GM15510 (cell line): ENCODE measurements around the gene RPUSD3.

Source experiments
- POLR2A ChIP-seq: IDR thresholded peaks from 3 replicates; pipeline ENCODE4 v1.6.1; 2011; ENCODE audit warnings: borderline replicate concordance; ENCODE audit not compliant: insufficient read length; ENCODE audit errors: extremely low read depth

The RPUSD3 gene, protein sequence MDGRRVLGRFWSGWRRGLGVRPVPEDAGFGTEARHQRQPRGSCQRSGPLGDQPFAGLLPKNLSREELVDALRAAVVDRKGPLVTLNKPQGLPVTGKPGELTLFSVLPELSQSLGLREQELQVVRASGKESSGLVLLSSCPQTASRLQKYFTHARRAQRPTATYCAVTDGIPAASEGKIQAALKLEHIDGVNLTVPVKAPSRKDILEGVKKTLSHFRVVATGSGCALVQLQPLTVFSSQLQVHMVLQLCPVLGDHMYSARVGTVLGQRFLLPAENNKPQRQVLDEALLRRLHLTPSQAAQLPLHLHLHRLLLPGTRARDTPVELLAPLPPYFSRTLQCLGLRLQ

DNA sequence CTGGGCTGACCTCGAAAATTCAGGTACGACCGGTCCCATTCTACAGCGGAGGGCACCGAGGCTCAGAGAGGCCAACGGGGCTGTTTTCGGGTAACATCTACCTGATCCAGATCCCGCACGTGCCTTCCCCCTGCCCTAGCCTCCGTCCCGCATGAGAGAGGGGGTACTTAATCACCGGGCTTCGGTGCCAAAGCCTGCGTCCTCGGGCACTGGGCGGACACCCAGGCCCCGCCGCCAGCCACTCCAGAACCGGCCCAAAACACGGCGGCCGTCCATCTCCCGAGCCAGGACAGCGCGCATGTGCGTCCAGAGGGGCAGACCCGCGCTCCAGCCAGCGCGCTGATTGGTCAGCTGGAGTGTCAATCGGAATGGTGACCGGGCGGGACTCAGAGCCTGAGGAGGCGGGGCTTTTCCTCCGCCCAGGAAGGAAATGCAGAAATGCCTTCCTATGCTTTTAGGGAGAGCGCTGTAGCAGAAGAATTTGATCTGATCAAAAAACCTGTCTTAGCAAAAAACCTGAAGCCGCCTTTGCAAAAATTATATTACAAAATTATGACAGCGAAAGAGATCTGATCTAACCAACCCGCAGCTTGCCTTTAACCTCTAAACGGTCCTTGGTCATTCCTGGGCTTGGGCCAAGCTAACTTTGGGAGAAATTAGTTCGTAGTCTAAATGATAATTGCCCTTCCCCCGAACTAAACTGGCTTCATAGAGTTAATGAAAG is at the start of gene RPUSD3:
Gene RPUSD3 (minus strand): TSS at position 294 of the 724 bp plus-strand sequence. CDS start 18 bp downstream, at position 276.
- TF ChIP-seq POLR2A: peak; percentile 84

DNA sequence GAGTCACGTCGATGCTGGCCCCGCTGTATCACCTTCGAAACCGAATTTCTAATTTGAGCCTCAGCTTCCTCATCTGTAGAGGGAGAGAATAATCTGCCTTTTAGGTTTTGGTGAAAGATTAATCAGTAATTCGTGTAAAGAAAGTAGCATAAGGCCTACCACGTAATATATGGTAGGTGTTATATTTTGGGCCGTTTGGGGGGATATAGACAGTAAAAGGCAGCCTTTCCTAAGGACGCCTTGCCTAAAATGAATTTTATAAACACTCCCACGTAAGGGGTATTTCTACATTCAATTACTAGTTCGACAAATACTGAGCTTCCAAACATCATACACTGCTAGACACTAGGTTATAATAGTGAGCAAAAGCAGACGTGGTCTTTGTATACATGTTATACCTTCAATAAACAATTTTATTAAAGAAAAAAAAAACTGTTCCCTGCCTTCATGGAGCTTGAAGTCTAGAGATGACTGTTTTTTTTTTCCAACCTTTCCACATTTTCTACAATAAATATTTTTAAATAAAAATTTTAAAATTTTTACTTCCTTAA is 47.3 kb upstream of the RPUSD3 start:
- TF ChIP-seq POLR2A: no peak

DNA sequence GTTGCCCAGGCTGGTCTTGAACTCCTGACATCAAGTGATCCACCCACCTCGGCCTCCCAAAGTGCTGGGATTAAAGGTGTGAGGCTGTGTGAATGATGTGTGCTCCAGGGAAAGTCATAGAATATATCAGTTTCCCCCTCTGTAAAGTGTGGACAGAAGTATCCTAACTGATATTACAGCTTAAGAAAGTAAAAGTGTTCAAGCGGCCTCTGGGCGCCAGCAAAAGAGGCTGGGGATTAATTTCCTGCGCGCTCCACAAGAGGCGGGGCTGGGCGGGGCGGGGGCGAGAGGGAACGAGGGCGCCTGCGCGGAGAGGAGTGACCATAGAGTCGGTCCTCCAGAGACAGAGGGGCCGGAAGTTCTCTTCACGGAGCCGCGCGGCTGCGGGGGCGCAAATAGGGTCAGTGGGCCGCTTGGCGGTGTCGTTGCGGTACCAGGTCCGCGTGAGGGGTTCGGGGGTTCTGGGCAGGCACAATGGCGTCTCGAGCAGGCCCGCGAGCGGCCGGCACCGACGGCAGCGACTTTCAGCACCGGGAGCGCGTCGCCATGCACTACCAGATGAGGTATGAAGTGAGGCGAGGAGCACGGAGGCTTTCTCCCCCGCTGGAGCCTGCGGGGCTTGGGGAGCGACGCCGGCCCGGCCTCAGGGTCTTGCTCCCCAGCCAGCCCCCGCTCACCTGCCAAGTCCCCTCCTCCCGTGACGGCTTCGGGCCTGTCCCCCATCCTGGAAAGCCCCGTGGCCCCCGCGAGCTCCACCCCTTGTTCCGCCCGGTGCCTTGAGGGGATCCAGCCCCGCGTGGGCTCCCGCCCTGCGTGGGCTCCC is 46.7 kb upstream of the RPUSD3 start, which contains the start of gene JAGN1:
Gene JAGN1 (plus strand): TSS at position 362 of the 823 bp plus-strand sequence. CDS start 113 bp downstream, at position 475.
- TF ChIP-seq POLR2A: peak; percentile 89

DNA sequence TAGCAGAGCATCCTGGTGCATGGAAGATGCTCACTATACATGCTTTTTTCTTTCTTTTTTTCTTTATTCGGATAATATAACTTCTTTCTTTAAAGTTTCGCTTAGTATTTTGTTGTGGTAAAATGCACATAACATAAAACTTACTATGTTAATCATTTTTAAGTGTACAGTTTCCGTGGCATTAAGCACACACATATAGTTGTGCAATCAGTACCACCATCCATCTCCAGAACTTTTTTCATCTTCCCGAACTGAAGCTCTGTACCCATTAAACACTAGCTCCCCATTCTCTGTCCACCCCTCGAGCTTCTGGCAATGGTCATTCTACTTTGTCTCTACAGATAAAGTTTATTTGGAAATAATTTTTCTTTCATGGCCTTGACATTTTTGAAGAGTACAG is 45.6 kb upstream of the RPUSD3 start:
- TF ChIP-seq POLR2A: no peak

DNA sequence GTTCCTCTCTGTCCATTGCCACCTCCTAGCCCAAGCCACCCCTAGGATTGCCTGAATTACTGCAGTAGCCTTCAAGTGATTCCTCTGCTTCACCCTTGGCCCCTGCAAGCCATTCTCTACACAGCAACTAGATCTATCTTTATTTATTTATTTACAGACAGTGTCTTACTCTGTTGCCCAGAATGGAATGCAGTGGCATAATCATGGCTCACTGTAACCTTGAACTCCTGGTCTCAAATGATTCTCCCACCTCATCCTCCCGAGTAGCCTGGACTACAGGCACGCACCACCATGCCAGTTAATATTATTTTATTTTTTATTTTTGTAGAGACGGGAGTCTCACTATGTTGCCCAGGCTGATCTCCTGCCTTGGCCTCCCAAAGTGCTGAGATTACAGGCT is 44.7 kb upstream of the RPUSD3 start:
- TF ChIP-seq POLR2A: no peak

DNA sequence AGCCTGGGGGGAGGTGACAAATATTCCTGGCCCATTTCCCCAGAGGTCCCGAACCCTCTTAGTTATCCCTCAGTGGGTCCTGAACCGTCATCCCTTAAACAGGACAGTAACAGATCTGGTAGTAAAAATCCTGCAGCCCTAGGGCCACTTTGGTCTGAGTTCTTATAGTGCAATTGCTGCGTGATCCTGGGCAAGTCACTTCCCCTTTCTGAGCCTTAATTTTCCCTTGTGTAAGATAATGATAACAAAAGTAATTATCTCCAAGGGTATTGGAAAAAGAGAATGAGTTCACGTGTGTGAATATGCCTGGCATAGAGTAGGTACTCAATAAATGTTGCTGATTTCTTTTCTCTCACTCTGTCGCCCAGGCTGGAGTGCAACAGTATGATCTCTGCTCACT is 43.7 kb upstream of the RPUSD3 start:
- no peak for TF ChIP-seq POLR2A

DNA sequence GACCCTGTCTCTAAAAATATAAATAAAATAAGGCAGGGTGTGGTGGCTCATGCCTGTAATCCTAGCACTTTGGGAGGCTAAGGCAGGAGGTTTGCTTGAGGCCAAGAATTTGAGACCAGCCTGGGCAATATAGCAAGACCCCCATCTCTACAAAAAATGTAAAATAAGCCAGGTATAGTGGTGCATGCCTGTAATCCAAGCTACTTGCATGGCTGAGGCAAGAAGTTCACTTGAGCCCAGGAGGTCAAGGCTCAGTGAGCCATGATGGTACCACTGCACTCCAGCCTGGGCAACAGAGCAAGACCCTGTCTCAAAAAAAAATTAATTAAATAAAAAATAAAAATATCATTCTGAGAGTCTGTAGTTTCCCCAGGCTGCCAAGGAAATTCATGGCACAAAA is 42.5 kb upstream of the RPUSD3 start:
- TF ChIP-seq POLR2A: no peak

DNA sequence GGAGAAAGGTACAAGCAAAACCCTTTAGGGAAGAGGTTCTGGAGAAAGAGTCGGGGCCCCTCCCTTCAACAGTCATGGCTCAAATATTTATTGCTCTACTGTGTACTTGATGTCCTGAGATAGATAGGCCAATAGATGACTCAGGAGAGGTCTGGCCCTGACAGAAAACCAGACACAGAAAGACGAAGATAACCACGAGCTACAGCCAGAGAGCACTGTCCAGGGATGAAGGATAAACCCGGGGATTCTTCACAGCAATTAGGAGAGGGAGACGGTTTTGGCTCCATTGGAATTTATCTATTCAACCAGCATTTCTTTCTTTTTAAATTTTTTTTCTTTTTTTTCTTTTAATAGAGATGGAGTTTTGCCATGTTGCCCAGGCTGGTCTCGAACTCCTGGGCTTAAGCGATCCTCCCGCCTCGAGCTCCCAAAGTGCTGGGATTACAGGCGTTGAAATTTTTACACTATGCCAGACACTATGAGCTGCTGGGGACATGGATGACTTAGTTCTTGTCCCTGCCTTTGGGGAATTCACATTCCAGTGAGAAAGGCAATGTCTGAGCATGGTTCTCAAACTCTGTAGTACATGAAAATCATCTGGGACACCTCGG is 40.9 kb upstream of the RPUSD3 start:
- no peak for TF ChIP-seq POLR2A

DNA sequence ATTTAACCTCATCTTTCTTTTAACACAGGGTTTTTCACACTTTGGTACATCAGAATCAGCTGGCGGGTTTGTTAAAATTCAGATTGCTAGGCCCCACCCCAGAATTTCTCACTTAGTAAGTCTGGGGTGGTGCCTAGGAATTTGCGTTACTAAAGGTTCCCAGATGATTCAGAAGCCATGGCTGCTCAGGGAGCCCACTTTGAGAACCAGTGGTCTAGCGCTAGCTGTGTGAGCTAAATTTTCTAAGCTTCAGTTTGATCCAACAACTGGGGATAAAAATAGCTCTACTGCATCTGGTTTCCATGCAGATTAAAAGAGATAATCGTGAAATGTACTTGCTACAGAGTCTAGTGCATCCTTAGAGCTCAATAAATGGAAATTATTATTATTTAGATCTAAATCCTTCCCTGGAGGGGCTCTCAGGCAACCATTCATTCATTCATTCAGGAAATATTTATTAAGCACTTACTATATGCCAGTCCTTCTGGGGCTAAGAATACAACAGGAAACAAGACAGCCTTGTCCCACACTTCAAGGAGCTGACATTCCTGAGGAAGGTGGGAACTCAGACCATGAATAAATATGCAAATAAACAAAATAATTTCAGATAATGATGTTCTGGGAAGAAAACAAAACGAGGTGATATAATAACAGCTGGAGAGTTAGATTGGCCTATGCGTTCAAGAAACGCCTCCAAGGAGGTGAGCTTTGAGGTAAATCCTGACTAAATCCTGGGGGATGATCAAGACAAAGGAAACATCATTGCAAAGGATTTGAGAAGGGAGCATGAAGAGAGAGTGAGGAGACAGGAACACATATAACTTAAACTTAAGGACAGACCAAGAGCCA is 40.1 kb upstream of the RPUSD3 start:
- no peak for TF ChIP-seq POLR2A

DNA sequence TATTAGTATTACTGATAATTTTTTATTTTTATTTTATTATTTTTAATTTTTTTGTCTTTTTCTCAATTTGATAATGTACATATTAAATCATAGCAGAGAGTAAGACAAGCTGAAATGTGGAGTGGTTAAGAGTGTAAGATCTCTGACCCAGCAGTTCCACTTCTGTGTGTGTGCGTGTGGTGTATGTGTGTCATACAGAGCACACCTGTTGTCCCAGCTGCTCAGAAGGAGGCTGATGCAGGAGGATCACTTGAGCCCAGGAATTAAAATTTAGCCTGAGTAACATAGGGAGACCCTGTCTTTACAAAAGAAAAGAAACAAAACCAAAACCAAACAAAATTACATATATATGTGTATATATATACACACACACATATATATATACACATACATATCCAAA is 37.6 kb upstream of the RPUSD3 start:
- TF ChIP-seq POLR2A: no peak

DNA sequence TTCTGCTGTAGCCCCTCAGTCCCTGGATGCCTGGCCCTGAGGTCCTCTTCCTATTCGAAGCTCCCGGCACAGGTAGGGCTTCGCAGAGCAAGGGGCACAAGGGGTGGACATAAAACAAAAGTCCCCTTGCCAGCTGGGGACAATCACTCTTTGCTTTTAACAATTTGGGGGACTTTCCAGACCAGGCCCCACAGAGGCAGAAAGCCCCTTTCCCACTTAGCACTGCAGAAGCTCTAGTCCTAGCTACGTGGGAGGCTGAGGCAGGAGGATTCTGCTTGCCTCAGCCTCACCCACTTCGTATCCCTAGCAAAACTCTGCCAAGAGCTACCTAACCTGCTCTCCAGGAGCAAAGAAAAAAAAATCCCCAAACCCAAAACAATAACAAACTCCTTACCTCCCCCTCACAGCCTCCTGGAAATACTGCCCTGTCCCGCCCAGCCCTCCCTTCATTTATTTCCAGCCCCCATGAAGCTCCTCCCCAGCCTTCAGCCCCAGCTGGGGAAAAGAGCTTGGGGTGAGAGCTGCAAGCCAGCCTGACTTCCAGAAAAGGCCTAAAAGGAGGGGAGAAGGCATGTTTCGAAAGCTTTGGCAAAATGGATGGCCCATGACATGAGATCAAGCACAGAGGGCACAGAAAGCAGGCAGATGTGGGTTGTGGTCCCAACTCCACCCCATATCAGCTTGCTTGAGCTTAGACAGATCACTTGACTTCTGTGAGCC is 36.2 kb upstream of the RPUSD3 start, which contains the start of gene CIDEC:
Gene CIDEC (minus strand): TSS at position 424 of the 720 bp plus-strand sequence. CDS start 1,767 bp downstream, outside the sequence.
- TF ChIP-seq POLR2A: no peak

DNA sequence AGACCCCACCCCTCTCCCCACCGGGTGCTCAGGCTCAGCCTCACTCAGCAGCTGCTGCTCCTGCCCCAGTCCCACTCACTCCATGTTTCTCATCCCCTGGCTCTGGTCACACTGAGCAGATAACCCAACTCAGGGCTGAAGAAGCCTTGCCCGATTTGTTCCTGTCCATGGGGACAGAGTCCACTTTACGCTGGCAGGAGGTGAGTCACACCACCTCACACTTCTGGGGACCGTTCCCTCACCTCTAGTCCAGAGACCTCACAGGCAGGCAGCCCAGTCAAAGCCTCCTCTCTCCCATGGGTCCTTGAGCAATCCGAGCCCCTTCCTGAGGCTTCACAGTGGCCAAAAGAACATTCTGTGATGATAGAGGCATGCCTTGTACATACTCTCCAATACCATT is 34.9 kb upstream of the RPUSD3 start:
- no peak for TF ChIP-seq POLR2A

DNA sequence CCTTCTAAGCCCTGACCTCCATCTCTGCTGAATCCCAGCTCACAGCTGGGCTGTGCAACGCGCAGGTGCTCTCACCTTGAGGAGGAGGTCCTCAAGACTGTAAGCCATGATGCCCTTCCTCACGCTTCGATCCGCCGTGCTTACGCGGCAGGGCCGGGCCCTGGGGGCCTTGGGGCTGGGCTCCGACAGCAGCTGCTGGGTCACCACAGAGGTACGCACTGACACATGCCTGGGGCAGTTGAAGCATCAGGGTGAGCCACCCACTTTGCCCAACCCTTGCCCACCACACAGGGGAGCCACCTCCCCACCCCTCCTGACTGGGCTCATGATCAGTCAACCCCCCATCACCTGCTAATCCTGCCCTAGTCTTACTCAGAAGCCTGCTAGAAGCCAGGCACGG is 33.2 kb upstream of the RPUSD3 start:
- TF ChIP-seq POLR2A: no peak

DNA sequence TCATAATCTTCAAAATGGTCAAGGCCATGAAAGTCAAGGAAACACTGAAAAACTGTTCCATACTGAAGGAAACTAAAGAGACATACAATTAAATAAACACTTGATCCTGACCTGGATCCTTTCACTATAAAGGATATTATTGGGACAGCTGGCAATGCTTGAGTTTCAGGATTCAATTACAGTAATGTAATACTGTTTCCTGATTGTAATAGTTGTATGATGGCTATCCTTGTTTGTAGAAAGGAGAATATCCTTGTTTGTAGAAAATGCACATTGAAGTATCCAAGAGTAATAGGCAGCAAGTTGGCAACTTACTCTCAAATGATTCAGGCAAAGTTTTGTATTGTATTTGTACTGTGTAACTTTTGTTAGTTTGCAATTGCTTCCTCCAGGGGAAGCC is 31.6 kb upstream of the RPUSD3 start:
- no peak for TF ChIP-seq POLR2A

DNA sequence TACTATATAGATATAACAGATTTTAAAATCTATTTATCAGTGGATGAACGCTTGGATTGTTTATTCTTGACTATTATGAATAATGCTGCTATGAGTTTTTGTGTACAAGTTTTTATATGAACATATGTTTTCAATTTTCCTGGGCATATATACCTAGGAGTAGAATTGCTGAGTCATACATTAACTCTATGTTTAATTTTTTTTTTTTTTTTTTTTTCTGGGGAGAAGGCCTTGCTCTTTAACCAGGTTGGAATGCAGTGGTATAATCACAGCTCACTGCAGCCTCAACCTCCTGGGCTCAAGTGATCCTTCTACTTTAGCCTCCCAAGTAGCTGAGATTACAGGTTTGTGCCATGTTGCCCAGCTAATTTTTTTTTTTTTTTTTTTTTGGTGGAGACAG is 27.2 kb upstream of the RPUSD3 start:
- no peak for TF ChIP-seq POLR2A
